GM21717 (cell line): ENCODE results near the gene CDK9.
"Not testable (repeated sequence)": the region's sequence is repeated elsewhere in the genome, so short reads cannot be mapped to it uniquely, and the experiment has no call there.

ENCODE experiments used
- ATAC-seq: cut with Tn5 transposase; IDR thresholded peaks from one replicate; pipeline ENCODE4 v1.9.1; 2021; ENCODE audit warnings: mild to moderate bottlenecking, moderate library complexity; ENCODE audit not compliant: unreplicated experiment

CDK9 gene

DNA sequence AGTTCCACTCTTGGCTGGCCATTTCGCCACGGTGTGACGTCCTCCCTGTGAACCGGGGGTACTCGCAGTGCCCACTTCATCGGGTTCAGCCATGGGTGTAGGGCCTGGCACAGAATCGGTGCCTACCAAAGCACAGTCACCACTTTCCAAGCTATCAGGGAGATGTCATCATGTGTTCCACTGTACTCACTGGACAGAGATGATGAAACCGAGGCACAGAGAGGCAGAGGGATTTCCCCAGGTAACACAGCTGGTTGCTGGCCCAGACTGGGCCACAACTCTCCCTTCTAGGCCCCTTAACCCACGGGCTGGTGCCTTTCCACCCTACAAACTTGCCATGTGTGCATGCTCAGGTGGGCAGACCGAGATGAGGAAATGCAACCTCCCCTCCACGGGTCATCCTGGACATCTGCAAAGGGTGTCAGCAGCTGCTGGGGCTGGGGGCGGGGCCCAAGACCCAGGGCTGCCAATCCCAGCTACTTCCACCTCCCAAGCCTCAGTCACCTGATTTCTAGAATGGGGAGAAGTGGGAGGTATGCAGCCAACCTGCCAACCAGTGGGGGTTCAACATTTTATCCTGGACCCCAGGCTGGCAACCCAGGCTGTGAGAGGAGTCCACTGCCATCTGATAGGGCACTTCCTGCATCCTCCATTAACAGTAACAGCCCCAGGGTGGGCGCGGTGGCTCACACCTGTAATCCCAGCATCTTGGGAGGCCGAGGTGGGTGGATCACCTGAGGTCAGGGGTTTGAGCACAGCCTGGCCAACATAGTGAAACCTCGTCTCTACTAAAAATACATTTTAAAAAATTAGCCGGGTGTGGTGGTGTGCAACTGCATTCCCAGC is 6.5 kb upstream of the CDK9 start:
- peak; percentile 48 for ATAC-seq

DNA sequence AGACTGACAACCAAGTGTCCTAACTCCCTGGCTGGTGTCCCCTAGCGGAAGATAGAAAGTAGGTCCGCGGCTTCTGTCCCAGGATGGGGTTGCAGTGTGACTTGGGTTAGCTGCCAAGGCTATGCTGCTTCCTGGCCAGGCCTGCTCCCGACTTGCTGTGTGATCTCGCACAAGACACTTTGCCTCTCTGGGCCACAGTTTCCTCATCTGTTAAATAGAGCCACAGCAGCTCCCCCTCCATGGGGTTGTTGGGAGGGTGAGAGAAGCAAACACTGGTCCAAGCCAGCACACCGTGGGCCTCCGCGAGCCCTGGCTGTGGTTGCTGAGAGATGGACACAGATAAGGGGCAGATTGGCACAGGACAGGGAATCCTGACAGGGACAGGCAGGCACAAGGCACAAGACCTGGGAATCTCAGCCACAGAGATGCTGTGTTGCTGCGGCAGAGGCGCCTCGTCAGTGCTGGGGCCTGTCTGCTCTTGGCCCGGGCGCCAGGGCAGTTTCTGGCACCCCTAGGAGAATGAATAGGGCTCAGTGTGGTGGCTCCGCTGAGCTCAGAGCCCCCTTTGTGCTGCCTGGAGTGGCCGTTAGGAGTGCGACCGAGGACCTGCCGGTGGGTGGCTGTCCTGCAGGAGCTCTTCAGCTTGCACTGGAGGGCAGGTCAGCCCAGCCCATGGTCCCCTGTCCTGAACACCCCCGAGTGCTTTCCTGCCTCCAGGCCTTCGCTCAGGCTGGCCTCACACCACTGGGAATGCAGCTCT is 5.5 kb upstream of the CDK9 start:
- no peak for ATAC-seq

DNA sequence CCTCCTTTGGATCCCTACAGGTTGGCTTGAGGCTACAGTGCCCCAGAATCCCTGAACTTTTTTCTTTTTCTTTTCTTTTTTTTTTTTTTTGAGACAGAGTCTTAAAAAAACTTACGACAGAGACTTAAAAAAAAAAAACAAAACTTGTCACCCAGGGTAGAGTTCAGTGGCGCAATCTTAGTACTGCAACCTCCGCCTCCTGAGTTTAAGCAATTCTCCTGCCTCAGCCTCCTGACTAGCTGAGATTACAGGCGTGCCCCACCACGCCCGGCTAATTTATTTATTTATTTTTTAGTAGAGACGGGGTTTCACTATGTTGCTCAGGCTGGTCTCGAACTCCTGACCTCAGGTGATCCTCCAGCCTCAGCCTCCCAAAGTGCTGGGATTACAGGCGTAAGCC is 4.9 kb upstream of the CDK9 start:
- ATAC-seq = not testable (repeated sequence)

DNA sequence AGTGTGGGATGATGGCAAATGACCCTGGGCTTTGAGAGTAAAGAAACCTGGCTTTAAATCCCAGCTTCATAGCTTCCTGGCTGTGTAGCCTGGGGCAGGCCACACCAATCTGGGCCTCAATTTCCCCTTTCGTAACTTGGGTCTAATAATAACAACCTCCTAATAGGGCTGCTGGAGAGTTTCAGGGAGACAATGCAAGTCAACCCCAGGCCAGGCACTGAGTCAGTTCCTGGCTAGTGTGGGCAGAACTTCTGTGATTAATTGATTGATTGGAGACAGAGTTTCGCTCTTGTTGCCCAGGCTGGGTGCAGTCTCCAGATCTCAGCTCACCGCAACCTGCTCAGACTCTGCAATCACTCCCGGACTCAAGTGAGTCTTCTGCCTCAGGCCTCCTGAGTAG is 4.0 kb upstream of the CDK9 start:
- no peak for ATAC-seq

DNA sequence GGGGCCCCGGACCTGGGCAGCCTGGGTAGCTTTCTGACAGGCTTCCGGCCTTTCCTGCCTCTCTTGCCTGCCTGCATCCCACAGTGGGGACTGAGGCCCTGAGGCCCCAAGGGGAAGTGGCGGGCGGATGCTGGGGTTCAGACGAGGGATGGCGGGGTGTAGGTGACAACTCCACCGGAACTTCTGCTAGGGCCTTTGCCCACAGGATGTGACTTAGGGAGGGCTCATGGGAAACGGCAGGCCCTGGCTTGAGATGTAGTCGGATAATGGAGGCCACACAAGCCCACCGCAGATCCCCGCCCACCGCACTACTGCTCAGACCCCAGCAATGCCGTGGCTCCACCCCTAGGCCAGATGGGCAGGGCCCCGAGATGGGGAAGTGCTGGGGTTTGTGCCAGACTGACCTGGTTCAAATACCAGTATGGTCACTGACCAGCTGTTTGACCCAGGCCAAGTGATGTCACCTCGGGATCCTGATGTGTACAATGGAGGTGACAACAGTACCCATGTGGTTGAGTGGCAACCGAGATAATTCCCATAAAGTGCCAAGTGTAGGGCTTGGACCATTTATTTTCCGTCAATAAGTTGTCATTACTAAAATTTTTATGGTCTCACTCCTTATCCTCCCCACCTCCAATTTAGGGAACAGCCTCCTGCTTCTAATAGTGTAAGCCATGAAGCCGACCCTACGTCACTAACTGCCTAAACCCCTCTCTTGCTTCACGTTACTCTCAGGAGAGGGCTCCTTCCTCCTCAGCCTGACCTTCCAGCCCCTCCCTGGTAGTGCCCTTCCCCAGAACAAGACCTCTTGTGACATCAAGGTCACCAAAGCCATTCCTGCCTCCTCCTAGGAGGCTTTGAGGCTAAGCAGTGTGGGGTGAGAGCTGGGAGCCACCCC is 2.5 kb upstream of the CDK9 start:
- ATAC-seq = no peak

DNA sequence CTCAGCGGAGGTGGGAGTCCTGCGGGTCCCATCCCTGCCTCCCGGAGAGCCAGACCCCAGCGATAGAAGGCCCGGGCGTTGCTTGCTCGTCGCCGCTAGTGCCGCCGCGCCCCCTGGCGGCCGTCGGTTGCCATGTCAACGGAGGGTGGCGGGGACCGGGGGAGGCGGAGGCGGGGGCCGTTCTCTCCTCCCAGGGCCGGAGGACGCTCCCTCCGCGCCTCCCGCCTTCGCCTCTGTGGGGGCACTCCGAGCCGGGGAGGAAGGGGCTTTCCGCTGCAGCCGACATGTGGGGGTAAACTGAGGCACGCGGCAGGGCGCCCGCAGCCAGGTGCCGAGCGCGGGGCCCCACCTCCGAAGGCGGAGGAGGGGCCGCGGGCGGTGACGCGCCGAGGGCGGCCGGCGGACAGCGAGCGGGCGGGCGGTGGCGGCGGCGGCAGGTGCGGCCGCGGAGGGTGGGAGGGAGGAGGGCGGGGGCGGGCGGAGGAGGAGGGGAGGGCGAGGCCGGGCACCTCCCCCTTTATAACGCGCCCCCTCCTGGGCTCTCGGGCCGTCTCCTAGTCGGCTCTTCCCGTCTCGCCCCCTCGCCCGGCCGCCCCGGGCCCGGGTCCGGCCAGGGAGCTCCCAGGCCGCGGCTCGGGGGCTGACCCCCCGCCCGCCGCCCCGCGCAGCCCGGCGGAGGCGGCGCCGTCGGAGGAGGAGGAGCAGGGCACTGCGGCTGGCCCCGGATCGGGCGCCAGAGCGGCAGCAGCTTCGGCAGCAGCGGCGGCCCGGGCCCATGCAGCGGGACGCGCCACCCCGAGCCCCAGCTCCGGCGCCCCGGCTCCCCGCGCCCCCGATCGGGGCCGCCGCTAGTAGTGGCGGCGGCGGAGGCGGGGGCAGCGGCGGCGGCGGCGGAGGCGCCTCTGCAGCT is 556 bp upstream of the CDK9 start:
- peak; percentile 32 for ATAC-seq

DNA sequence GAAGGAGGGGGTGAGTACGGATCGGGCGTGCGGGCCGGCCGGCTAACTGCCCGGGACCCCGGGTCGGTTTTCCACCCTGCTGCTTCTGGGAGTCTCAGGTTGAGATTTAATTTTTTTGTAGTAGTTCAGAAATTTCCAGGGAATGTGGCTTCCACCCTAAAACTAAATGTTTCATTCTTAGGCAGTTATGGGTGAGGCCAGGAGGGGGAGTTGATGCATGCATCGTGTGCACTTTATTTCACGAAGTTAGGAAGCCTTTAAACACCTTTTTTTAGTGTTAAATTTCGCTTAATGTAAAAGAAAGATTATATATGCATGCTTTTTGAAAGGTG is 905 bp downstream of the CDK9 start:
- no peak for ATAC-seq

DNA sequence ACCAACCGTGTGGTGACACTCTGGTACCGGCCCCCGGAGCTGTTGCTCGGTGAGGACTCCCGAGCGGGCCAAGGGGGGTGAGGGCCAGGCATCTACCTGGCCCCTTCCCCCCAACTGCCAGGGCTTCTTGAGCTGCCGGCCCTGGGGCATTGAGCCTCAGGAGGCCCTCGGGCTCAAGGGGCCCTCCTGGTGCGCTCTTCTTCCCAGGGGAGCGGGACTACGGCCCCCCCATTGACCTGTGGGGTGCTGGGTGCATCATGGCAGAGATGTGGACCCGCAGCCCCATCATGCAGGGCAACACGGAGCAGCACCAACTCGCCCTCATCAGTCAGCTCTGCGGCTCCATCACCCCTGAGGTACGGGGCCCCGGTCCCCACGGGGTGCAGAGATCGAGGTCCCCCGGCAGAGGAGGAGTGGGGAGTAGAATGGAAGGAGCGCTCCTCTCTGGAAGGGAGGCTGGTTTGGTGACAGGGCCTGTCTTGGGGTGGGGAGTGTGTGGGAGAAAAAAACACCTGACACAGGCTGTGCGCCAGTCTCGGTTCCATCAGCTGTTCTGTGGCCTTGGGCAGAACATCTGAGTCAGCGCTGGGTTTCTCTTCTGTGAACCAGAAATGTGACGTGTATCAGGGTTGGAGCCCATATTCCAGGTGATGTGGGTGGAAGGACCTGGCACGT is 2.6 kb downstream of the CDK9 start:
- no peak for ATAC-seq

DNA sequence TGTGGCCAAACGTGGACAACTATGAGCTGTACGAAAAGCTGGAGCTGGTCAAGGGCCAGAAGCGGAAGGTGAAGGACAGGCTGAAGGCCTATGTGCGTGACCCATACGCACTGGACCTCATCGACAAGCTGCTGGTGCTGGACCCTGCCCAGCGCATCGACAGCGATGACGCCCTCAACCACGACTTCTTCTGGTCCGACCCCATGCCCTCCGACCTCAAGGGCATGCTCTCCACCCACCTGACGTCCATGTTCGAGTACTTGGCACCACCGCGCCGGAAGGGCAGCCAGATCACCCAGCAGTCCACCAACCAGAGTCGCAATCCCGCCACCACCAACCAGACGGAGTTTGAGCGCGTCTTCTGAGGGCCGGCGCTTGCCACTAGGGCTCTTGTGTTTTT is 3.3 kb downstream of the CDK9 start:
- no peak for ATAC-seq

DNA sequence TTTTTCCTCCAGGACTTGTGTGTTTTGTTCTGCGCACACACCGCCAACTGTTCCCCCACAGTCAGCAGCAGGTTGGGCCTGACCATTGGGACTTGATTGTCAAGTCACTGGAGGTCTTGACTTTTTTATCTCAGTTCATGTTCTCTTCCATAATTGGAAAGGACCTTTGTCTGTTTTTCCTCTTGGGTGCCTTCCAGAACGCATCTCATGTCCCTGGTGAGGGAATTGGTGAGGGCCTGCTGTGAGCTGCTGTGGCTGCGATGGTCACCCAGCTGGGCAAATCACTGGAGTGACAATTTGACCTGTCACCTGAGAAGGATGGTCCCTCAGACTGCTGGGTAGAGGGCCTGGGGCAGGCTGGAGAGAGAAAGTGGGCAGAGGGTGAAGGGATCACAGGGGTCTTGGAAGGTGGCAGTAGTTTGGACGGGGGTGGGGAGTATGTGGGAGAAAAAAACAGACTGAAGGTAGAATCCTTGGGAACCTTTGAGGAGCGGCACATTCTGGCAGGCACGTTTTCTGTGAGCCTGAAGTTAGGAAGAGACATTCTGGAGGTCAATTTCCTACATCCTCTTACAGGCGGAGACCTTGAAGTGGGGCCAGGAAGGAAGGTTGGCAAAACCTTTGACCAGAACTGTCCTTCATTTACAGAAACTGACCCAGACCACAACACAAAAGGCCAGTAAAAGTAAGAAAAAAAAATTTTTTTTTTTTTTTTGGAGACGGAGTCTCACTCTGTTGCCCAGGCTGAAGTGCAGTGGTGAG is 4.4 kb downstream of the CDK9 start:
- ATAC-seq = no peak

DNA sequence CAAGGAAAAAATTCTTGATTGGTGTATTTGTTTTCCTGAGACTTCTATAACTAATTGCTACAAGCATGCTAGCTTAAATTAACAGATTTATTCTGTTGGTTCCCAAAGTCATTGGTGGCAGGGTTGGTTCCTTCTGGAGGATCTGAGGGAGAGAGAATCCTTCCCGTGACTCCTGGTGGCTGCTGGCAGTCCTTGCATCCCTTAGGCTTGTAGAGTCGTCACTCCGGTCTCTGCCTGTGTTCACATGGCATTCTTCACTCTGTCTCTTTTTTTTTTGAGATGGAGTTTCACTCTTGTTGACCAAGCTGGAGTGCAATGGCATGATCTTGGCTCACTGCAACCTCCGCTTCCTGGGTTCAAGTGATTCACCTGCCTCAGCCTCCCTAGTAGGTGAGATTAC is 5.3 kb downstream of the CDK9 start:
- no peak for ATAC-seq

DNA sequence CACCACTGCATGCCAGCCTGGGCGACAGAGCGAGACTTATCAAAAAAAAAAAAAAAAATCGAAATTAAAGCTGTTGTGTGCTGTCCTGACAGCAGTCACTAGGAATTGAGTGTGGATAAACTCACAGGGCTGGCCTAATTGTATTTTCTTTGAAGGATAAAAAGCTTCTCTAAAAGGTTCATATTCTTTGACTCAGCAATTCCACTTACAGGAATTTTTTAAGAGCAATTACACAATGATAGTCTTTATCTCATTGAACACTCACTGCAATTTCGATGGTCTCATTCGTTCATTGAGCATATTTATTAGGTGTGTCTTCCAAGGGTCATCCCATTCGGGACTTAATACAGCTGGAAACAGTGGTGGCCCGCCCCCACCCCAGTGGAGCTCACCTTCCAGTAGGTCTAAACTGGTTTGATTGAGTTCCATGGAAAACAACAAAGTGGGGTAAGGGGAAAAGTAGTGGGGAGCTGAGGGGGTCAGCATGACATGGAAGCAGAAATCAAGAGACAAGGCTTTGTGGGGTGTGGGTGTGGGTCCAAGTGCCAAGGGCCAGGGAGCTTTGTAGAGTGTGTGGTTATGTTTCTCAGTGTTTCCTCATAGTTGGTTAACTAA is 6.7 kb downstream of the CDK9 start:
- no peak for ATAC-seq

DNA sequence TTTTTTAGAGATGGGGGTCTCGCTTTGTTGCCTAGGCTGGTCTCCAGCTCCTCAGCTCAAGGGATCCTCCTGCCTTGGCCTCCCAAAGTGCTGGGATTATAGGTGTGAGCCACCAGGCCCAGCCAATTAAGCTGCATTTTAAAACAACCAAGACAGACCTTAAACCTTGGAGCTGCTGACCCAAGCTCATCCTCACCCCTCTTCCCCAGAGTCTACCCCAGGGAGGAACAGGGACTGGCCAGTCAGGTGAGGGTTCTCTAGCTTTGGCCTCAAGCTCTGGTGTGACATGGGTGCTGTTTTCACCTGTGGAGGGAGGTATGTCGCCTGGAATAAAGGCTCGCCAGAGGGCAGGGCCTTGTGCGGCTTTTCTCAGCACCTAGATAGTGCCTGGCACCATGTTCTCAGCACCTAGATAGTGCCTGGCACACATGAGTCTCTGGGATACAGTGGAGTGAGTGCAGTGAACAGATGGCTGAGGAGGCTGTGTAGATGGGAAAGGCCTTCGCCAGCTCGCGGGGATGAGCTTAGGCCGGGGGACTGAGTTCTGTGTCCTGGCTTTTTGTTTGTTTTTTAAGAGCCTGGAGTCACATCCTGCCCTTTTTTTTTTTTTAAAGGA is 7.4 kb downstream of the CDK9 start:
- no peak for ATAC-seq

DNA sequence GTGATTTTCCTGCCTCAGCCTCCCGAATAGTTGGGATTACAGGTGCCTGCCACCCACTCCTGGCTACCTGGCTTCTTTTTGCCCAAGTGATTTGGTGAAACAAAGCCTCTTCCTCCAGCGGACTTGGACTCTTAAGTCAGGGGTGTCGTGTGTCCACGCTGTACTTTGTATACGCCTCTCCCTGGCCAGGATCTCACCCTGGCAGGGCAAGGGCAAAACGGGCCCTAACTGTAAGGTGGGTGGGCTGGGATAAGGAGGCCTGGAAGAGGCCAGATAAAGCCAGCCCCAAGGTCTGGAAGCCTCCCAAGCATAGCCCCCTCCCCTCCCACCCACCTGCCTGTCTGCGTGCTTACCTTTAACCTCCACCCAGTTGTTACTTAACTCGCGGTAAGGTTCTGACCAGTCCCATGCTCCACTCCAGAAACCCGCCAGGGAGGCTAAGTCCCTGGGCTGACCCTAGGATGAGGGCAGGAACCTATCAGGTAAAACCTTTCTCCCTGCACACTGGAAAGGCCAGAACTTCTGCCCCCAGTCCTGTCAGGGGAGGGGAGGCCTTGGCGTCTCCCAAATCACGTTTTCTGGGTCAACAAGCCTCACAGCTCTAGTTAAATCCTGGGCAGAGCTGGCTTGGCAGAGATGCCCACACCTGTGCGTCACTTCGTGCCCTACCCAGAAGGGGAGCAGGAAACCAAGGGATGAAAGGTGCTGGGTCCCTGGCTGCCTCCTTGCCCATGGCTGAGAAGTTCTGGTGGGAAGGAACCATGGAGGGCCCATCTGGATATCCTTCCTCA is 8.4 kb downstream of the CDK9 start:
- ATAC-seq = no peak

DNA sequence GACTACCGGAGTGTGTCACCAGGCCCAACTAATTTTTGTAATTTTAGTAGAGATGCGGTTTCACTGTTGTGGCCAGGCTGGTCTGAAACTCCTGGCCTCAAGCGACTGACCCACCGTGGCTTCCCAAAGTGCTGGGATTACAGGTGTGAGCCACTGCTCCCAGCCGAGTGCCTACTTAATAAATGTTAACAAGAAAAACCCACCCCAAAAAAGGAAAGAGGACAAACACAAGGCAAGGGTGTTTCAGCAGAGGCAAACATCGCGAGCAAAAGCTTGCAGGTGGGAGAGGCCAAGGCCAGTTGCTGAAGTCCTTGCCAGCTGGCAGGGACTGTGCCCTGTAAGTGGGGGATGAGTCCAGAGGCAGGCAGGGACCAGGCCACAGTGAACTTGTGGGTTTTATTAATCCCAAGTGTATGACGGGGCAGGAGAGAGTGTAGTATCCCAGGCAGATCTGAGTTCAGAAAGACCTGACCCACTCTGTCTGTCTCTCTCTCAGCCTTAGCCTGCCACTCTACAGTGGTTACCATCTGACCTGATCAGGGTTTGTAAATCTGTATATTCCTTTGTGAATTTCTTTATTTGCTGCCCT is 10.5 kb downstream of the CDK9 start:
- ATAC-seq = no peak

DNA sequence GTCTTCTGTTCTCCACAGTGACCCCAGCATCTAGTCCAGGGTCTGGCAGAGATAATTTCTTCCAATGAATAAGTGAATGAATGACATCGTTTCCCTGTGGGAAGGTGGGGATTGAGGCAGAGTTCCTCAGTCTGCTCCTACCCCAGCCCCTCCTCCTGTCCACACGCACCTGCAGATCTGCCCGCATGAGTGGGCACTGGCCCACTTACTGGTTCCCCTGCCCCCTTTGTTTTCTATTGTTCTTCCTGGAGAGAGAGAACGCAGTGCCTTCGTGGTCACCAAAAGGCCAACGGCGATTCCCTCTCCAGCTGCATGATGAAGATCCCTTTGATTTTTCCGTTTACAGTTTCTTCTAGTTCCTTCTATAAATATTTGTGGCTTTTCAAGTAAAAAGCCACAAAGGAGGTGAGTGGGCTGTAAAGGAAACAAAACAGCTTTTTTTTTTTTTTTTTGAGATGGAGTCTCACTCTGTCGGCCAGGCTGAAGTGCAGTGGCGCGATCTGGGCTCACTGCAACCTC is 11.1 kb downstream of the CDK9 start:
- ATAC-seq = no peak
